Tibial artery (tissue), 4 donors: ENCODE data around the gene FBXL14.

Experiments used
- DNase-seq, 2 donors: peaks; one replicate each; pipeline ENCODE4 v3.0.0-alpha.2; 2019
- H3K27ac ChIP-seq, 2 donors: fragments of 200-600 bp; sonication (generic) in 1 of 2; 1 replicate in 1 of 2; 2 replicates in 1 of 2; pipeline ENCODE4 v1.5.1; 2018 to 2019; ENCODE audit warnings: mild to moderate bottlenecking in 1 of 2
- H3K27me3 ChIP-seq, 2 donors: fragments of 200-600 bp; sonication (generic) in 1 of 2; one replicate each; pipeline versions ENCODE4 v1.5.1 to v1.6.0; 2016 to 2019
- H3K36me3 ChIP-seq, 3 donors: fragments of 200-600 bp; sonication (generic) in 2 of 3; one replicate each; pipeline ENCODE4 v1.5.1; 2016 to 2019; ENCODE audit warnings: mild to moderate bottlenecking in 2 of 3
- H3K4me1 ChIP-seq, 4 donors: fragments of 200-600 bp; sonication (generic) in 2 of 4; 1 replicate in 3 of 4; 2 replicates in 1 of 4; pipeline ENCODE4 v1.5.1; 2016 to 2019
- H3K4me3 ChIP-seq, 2 donors: fragments of 200-600 bp; sonication (generic) in 1 of 2; 1 replicate in 1 of 2; 2 replicates in 1 of 2; pipeline ENCODE4 v1.5.1; 2018 to 2019; ENCODE audit warnings: mild to moderate bottlenecking in 2 of 2
- H3K9me3 ChIP-seq, 3 donors: fragments of 200-600 bp; sonication (generic) in 1 of 3; one replicate each; pipeline ENCODE4 v1.5.1; 2016 to 2019
- intact Hi-C: fragments of 100-400 bp; cut with DNase I; formaldehyde crosslinking; loops from one replicate; pipeline ENCODE4 v1.15.0; 2023; ENCODE audit warnings: low total_unique reads
- TF ChIP-seq, protein P1 (sequence below), 2 experiments: fragments of 200-600 bp in 1 of 2; fragments of 450-650 bp in 1 of 2; IDR thresholded peaks; one replicate each; pipeline ENCODE4 v1.5.1; 2017 to 2019; ENCODE audit warnings: antibody characterized with exemption in 2 of 2, mild to moderate bottlenecking in 1 of 2, moderate library complexity in 1 of 2

The FBXL14 gene

DNA sequence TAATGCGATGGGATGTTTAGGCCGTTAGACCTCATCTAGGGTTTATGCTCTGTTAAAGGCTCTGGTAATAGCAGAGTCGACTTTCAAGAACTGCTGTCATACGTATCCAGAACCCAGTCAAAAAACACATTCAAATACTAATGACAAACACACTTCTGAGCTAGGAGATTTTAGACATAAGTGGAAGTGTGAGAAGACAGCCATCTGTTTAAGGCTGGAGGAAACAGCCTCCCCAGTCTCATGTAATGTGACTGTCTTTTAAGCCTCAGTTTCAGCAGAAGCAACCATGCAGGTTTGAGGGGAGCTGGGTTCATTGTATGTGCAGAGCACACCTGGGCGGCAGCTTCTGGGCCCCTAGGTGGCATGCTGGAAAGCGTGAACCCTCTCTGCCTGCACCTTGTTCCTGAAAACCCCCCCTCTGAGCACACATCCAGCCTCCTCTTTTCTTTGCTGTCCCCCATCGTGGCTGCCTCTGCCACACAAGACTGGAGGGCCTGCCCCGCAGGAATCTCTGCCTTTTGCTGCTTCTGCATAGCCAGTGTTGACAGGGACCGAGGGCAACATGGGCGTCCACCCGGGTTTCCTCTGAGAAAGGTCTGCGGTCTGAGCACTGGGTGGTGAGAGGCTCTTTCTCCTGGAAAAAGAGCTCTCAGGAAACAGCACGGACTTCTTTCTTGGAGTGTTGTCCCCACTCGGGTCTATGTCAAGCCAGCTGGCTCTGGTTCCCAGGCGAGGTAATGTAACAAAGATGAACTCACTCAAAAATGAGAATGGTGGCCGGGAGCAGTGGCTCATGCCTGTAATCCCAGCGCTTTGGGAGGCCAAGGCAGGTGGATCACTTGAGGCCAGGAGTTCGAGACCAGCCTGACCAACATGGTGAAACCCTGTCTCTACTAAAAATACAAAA is 46.2 kb upstream of the FBXL14 start:
- Histone ChIP-seq H3K36me3 (peaks cover 0 to under 1% (median 0%) of the 10 kb centered on the region in 3 donors), H3K4me1 (peaks cover 0 to 13% (median 9%) of the 10 kb centered on the region in 4 donors), H3K9me3 (no peaks in the 10 kb centered on the region), H3K4me3 (no peak overlapping the region), H3K27me3 (no peaks in the 10 kb centered on the region), H3K27ac (no peak overlapping the region)
- intact Hi-C loops: loop anchor here (10.0 kb wide), 1 partner anchor 304 kb away; no protein-coding TSS in a partner anchor
- TF ChIP-seq, protein P1, sequence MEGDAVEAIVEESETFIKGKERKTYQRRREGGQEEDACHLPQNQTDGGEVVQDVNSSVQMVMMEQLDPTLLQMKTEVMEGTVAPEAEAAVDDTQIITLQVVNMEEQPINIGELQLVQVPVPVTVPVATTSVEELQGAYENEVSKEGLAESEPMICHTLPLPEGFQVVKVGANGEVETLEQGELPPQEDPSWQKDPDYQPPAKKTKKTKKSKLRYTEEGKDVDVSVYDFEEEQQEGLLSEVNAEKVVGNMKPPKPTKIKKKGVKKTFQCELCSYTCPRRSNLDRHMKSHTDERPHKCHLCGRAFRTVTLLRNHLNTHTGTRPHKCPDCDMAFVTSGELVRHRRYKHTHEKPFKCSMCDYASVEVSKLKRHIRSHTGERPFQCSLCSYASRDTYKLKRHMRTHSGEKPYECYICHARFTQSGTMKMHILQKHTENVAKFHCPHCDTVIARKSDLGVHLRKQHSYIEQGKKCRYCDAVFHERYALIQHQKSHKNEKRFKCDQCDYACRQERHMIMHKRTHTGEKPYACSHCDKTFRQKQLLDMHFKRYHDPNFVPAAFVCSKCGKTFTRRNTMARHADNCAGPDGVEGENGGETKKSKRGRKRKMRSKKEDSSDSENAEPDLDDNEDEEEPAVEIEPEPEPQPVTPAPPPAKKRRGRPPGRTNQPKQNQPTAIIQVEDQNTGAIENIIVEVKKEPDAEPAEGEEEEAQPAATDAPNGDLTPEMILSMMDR (IDR thresholded peaks at IDR 0.05): no peak
- DNase-seq: no peak

DNA sequence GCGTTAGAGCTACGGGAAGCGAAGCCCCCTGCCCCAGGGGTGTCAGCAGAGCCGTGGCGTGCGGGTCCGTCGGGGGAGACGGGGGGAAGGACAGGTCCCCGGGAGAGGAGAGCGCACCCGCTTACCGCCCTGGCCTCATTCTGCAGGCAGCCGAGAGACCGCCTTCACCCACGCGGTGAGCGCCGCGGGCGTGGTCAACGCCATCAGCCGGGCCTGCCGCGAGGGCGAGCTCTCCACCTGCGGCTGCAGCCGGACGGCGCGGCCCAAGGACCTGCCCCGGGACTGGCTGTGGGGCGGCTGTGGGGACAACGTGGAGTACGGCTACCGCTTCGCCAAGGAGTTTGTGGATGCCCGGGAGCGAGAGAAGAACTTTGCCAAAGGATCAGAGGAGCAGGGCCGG is 45.2 kb upstream of the FBXL14 start:
- H3K36me3 ChIP-seq: no peaks in the 10 kb centered on the region
- DNase-seq: no peak
- intact Hi-C loops: no loop called here
- no peaks in the 10 kb centered on the region for H3K27me3 ChIP-seq
- H3K4me1 ChIP-seq: peaks cover 0 to 11% (median 8%) of the 10 kb centered on the region in 4 donors
- no peak overlapping the region for H3K4me3 ChIP-seq
- H3K27ac ChIP-seq: no peak overlapping the region
- H3K9me3 ChIP-seq: no peaks in the 10 kb centered on the region
- TF ChIP-seq, protein P1 (IDR thresholded peaks at IDR 0.05): no peak

GRCh38 chr12:1638203-1638602 is 43.8 kb upstream of the FBXL14 start:
- Histone ChIP-seq H3K27ac (no peak overlapping the region), H3K4me1 (peaks cover 0 to 5% (median 2%) of the 10 kb centered on the region in 4 donors), H3K36me3 (no peaks in the 10 kb centered on the region), H3K9me3 (no peaks in the 10 kb centered on the region), H3K27me3 (no peaks in the 10 kb centered on the region), H3K4me3 (no peak overlapping the region)
- TF ChIP-seq, protein P1 (IDR thresholded peaks at IDR 0.05): no peak
- DNase-seq: no peak
- intact Hi-C loops: no loop called here

GRCh38 chr12:1635301-1636095 is 41.1 kb upstream of the FBXL14 start:
- Histone ChIP-seq H3K4me3 (no peak overlapping the region), H3K4me1 (peaks cover 0 to 12% (median 9%) of the 10 kb centered on the region in 4 donors), H3K27me3 (peaks cover 0 to 2% of the 10 kb centered on the region in 2 donors), H3K36me3 (no peaks in the 10 kb centered on the region), H3K9me3 (no peaks in the 10 kb centered on the region), H3K27ac (no peak overlapping the region)
- intact Hi-C loops: no loop called here
- DNase-seq: no peak
- TF ChIP-seq, protein P1 (IDR thresholded peaks at IDR 0.05): no peak

- TF ChIP-seq, protein P1 (IDR thresholded peaks at IDR 0.05): peak; percentile 72 to 80
- Histone ChIP-seq H3K27me3 (peaks cover 0 to 2% of the 10 kb centered on the region in 2 donors), H3K36me3 (no peaks in the 10 kb centered on the region), H3K27ac (no peak overlapping the region), H3K4me1 (peaks cover 0 to 20% (median 16%) of the 10 kb centered on the region in 4 donors), H3K9me3 (no peaks in the 10 kb centered on the region), H3K4me3 (no peak overlapping the region)
- DNase-seq: peak; percentile 79 to 86
- intact Hi-C loops: loop anchor here (5.0 kb wide), 1 partner anchor 158 kb away; no protein-coding TSS in a partner anchor
Measured at GRCh38 chr12:1634590-1635191, 40.3 kb upstream of the FBXL14 start.
